Esophagus muscularis mucosa (tissue), 2 donors: ENCODE data around the gene HMGA1.

Source experiments
- POLR2A ChIP-seq: fragments of 450-650 bp; IDR thresholded peaks from one replicate; pipeline ENCODE4 v1.6.1; 2017; ENCODE audit warnings: antibody characterized with exemption, moderate library complexity, mild to moderate bottlenecking, low read depth
- POLR2AphosphoS5 ChIP-seq, 2 donors: sonication (generic); formaldehyde crosslinking; IDR thresholded peaks; one replicate each; pipeline ENCODE4 v1.6.1; 2017; ENCODE audit warnings: antibody characterized with exemption in 2 of 2

- TF ChIP-seq POLR2AphosphoS5 (IDR thresholded peaks at IDR 0.05) (peak; percentile 32 to 55), POLR2A (no peak)
Measured at GRCh38 chr6:34243901-34244884, 7.5 kb downstream of the HMGA1 start.
